Activated naive CD4-positive, alpha-beta T cell treated with anti-CD3 and anti-CD28 coated beads for 36 hours (primary cell): Measurements from ENCODE around the gene SRP68. TPM values are rescaled to one million over a fixed set of nuclear protein-coding genes. Genes with fewer than 3 reads are reported as not detected.

Experiments used
- CTCF ChIA-PET: fragments of 350-600 bp; sonication (Branson Sonifier 250); formaldehyde crosslinking; loops from one replicate; lab custom pipeline; 2021; ENCODE audit warnings: antibody characterized with exemption; lab: Charles Lee
- DNase-seq: peaks from one replicate; pipeline ENCODE4 v3.0.0-alpha.2; 2020
- H3K27ac Mint-ChIP-seq: one replicate; pipeline ENCODE4 v1.8.0; 2021; ENCODE audit warnings: mild to moderate bottlenecking, mixed read lengths
- H3K27me3 Mint-ChIP-seq: one replicate; pipeline ENCODE4 v1.8.0; 2021; ENCODE audit warnings: low read depth, mixed read lengths
- H3K36me3 Mint-ChIP-seq: one replicate; pipeline ENCODE4 v1.8.0; 2021; ENCODE audit warnings: low read depth, mixed read lengths
- H3K4me1 Mint-ChIP-seq: one replicate; pipeline ENCODE4 v1.8.0; 2021; ENCODE audit warnings: low read depth, mixed read lengths
- H3K4me3 Mint-ChIP-seq: one replicate; pipeline ENCODE4 v1.8.0; 2021; ENCODE audit warnings: mild to moderate bottlenecking, moderate library complexity, mixed read lengths
- H3K9me3 Mint-ChIP-seq: one replicate; pipeline ENCODE4 v1.8.0; 2021; ENCODE audit warnings: mixed read lengths
- intact Hi-C: fragments of 100-400 bp; cut with micrococcal nuclease; formaldehyde crosslinking; loops from one replicate; pipeline ENCODE4 v1.15.1; 2023
- total RNA-seq, 2 experiments: library from RNA; stranded (reverse); gene quantifications; one replicate each; pipeline ENCODE4 v1.2.3, GENCODE V29; 2021

SRP68 gene
- total RNA-seq, 2 experiments from 2014 or later: 127 to 131 TPM

DNA sequence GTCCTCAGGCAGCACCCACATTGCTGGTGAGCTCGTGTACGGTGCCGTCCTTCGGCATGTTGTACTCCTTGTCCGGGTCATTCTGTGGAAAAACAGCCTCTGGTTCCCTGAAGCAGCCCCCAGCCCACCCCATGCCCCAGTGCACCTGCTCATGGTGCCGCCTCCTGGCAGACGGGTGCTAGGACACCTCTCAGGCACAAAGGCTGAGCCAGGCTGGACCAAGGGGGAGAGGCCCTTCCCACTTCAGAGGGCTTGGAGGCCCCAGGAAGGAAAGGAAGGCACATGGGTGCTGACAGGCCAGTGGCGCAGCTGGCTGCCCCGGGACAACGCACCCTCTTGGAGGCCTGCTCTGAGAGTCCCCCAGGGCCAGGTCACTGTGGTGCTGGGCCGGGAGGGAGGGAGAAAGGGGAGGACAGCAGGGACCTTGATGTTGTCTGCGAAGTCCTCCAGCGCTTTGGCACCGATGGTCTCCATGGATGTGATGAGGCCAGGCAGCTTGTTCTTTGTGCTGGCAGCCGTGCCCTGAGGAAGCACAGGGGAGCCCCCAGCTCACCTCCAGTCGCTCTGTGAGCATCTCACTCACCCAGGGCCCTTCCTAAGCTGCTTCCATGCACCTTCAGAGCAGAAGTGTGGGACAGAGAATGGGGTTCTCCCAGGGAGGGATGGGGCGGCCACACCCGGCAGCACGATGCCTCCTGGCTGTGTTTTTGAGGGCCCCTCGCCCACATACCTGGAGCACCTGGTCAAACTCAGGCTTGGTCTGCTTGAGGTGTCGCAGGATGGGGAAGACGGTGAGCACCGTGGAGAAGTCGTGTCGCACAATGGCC, 15.9 kb upstream of the SRP68 start:
- peaks cover 5% of the 10 kb centered on the region for H3K36me3 Mint-ChIP-seq
- no peak for DNase-seq
- H3K9me3 Mint-ChIP-seq: no peaks in the 10 kb centered on the region
- no peak overlapping the region for H3K27ac Mint-ChIP-seq
- intact Hi-C loops: no loop called here
- CTCF ChIA-PET: interaction anchor here (1.6 kb wide), 1 partner anchor 74 kb away, joined by 6 read pairs; no protein-coding TSS in a partner anchor
- no peaks in the 10 kb centered on the region for H3K27me3 Mint-ChIP-seq
- H3K4me1 Mint-ChIP-seq: peaks cover 3% of the 10 kb centered on the region
- no peak overlapping the region for H3K4me3 Mint-ChIP-seq

GRCh38 chr17:76087531-76087930, 15.2 kb upstream of the SRP68 start:
- Mint-ChIP-seq H3K4me3 (no peak overlapping the region), H3K36me3 (peaks cover 5% of the 10 kb centered on the region), H3K4me1 (peaks cover 3% of the 10 kb centered on the region), H3K27ac (no peak overlapping the region), H3K9me3 (no peaks in the 10 kb centered on the region), H3K27me3 (no peaks in the 10 kb centered on the region)
- no peak for DNase-seq
- intact Hi-C loops: no loop called here
- CTCF ChIA-PET: no interaction called here

- no peak for DNase-seq
- H3K4me1 Mint-ChIP-seq: no peaks in the 10 kb centered on the region
- H3K27me3 Mint-ChIP-seq: no peaks in the 10 kb centered on the region
- CTCF ChIA-PET: interaction anchor here (0.6 kb wide), 1 partner anchor 32 kb away, joined by 3 read pairs; no protein-coding TSS in a partner anchor
- no peak overlapping the region for H3K4me3 Mint-ChIP-seq
- peaks cover 5% of the 10 kb centered on the region for H3K36me3 Mint-ChIP-seq
- intact Hi-C loops: no loop called here
- H3K27ac Mint-ChIP-seq: no peak overlapping the region
- H3K9me3 Mint-ChIP-seq: no peaks in the 10 kb centered on the region
These were observed 14.1 kb upstream of the SRP68 start for GRCh38 chr17:76086384-76086783.

DNA sequence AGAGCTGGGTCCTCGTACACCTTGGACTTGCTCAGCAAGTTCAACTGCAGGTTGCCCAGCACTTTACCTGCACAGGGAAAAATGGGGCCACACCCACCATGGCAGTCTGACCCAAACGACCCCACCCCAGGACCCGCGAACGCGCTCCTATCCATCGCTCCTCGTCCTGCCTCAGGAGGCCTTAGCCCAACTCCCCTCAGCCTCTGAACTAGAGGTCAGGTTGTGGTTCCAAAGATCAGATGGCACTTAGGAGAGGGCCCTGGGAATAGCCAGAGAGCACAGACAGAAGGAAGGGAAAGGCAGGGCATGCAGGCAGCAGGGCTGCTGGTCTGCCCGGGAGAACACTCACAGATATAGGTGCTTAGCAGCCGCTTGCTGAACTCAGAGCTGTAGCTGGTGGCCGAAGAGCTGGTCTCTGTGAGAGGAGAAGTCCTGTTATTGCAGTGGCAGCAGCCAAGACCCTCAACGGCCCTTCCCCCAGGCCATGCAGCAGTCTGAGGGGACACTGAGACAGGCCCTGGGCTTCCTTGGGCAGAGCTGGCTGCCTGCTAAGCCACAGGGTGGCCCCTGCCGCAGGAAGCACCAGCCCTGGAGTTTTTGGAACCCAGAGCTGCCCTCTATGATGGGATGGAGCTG, 13.5 kb upstream of the SRP68 start:
- Mint-ChIP-seq H3K36me3 (peaks cover 5% of the 10 kb centered on the region), H3K9me3 (no peaks in the 10 kb centered on the region), H3K4me3 (no peak overlapping the region), H3K4me1 (no peaks in the 10 kb centered on the region), H3K27me3 (no peaks in the 10 kb centered on the region), H3K27ac (no peak overlapping the region)
- DNase-seq: no peak
- intact Hi-C loops: no loop called here
- CTCF ChIA-PET: interaction anchor here (0.6 kb wide), 1 partner anchor 33 kb away, joined by 3 read pairs; no protein-coding TSS in a partner anchor

DNA sequence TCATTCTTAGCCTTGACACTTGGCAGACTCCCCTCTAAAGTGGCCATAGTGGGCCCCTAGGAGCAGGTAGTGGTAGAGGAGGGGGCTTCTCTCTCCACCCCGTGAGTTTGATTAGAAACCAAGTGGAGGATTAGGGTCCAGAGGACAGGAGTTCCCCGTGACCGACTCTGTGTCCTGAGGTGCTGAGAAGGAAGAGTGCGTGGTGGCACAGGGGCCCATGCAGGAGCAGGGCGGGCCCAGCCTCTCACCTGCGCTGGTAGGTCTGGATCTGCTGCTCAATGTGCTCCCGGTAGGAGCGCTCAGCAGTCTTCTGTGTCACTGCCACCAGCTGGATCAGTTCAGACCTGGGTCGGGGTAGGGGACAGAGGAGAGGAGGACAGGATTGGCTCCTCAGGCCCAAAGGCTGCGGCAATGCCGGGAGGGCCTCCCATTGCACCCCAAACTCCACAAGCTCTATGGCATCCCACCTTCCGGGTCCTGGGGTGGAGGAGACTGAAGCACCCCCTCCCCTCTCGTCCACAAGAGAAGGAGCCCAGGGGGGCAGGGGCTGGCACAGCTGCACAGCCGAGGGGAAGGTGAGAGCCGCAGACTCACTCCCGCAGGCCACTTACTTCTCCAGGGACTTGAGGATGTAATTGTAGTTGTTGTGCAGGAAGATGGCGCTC, 12.9 kb upstream of the SRP68 start:
- H3K9me3 Mint-ChIP-seq: no peaks in the 10 kb centered on the region
- H3K27ac Mint-ChIP-seq: no peak overlapping the region

GRCh38 chr17:76083536-76084182, 11.3 kb upstream of the SRP68 start:
- H3K36me3 Mint-ChIP-seq: peaks cover 5% of the 10 kb centered on the region
- intact Hi-C loops: no loop called here
- H3K27me3 Mint-ChIP-seq: peaks cover 9% of the 10 kb centered on the region
- no peak overlapping the region for H3K27ac Mint-ChIP-seq
- no peaks in the 10 kb centered on the region for H3K9me3 Mint-ChIP-seq
- H3K4me1 Mint-ChIP-seq: peaks cover 11% of the 10 kb centered on the region
- CTCF ChIA-PET: no interaction called here
- DNase-seq: no peak
- no peak overlapping the region for H3K4me3 Mint-ChIP-seq

More for the DNA sequence above, 12.9 kb upstream of the SRP68 start:
- Mint-ChIP-seq H3K36me3 (peaks cover 5% of the 10 kb centered on the region), H3K4me1 (no peaks in the 10 kb centered on the region), H3K27me3 (no peaks in the 10 kb centered on the region), H3K4me3 (no peak overlapping the region)
- intact Hi-C loops: no loop called here
- CTCF ChIA-PET: no interaction called here
- DNase-seq: no peak

DNA sequence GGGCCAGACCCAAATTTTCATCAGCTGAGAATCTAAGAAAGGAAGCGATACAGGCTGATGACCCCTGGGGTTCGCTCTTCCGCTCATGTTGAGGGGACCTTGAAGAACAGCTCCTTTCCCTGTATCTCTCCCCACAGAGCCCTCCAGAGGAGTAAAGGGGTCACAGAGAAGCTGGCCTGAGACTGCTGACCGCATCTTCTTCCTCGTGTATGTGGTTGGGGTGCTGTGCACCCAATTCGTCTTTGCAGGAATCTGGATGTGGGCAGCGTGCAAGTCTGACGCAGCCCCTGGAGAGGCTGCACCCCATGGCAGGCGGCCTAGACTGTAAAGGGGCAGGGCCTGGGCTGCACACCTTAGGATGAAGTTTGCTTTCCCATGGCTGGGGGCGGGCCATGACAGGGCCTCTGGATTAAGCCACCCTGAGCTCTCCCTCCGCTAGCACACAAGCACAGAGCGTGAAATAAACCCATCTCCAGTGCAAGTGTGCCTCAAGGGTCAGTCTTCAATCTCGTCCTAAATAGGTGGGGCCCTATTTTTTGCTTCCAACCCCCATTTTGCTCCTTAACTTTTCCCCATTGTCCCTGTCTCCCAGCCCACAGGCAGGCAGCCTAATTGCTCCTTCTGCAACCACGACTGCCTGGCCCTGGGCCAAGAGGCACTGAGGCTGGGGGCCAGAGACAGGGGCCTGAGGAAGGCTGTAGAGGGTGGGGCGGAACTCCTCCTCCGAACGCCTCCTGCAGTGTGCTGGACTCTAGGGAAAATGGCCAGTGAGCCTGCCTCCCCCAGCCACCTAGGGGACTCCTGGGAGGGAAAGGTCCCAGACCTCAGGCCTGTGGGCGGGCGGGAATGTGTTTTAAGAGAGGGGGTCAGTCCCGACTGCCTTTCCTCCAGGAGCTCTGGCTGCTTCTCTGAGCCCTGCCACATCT, 10.3 kb upstream of the SRP68 start:
- peaks cover 18% of the 10 kb centered on the region for H3K4me1 Mint-ChIP-seq
- H3K27me3 Mint-ChIP-seq: peaks cover 16% of the 10 kb centered on the region
- no peak overlapping the region for H3K27ac Mint-ChIP-seq
- peaks cover 5% of the 10 kb centered on the region for H3K36me3 Mint-ChIP-seq
- DNase-seq: no peak
- no peak overlapping the region for H3K4me3 Mint-ChIP-seq
- intact Hi-C loops: no loop called here
- CTCF ChIA-PET: no interaction called here
- no peaks in the 10 kb centered on the region for H3K9me3 Mint-ChIP-seq

- Mint-ChIP-seq H3K9me3 (no peaks in the 10 kb centered on the region), H3K27ac (no peak overlapping the region), H3K36me3 (peaks cover 5% of the 10 kb centered on the region), H3K27me3 (peaks cover 26% of the 10 kb centered on the region), H3K4me1 (peaks cover 28% of the 10 kb centered on the region), H3K4me3 (no peak overlapping the region)
- intact Hi-C loops: no loop called here
- DNase-seq: no peak
- CTCF ChIA-PET: no interaction called here
These were observed 9.2 kb upstream of the SRP68 start for GRCh38 chr17:76081295-76082210.

DNA sequence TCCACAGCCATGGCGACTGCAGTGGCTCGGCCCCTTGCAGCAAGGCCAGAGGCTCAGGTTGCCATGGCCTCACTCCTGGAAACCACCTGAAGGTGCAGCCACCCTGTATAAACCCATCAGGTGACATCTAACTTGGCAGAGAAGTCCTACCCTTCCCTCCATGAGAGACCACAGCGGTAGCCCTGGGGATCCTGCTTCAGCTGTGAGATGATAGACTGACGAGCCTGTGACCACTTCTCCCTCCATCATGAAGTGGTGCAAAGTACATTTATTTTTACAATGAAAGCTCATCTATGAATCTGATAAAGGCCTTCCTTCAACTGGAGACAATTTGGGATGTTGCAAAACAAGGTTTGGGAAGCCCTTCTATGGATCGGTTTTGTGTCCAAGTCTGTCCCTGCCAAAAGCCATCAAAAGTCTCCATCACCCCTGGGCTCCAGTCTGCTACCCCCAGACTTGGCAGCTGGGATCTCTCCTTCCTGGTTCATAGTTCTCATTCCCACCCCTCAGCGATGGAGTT, 8.5 kb upstream of the SRP68 start:
- Mint-ChIP-seq H3K27me3 (peaks cover 33% of the 10 kb centered on the region), H3K27ac (no peak overlapping the region), H3K4me3 (no peak overlapping the region), H3K36me3 (peaks cover 5% of the 10 kb centered on the region), H3K9me3 (no peaks in the 10 kb centered on the region), H3K4me1 (peaks cover 35% of the 10 kb centered on the region)
- CTCF ChIA-PET: interaction anchor here (2.3 kb wide), 1 partner anchor 66 kb away, joined by 11 read pairs; no protein-coding TSS in a partner anchor
- DNase-seq: no peak
- intact Hi-C loops: no loop called here

DNA sequence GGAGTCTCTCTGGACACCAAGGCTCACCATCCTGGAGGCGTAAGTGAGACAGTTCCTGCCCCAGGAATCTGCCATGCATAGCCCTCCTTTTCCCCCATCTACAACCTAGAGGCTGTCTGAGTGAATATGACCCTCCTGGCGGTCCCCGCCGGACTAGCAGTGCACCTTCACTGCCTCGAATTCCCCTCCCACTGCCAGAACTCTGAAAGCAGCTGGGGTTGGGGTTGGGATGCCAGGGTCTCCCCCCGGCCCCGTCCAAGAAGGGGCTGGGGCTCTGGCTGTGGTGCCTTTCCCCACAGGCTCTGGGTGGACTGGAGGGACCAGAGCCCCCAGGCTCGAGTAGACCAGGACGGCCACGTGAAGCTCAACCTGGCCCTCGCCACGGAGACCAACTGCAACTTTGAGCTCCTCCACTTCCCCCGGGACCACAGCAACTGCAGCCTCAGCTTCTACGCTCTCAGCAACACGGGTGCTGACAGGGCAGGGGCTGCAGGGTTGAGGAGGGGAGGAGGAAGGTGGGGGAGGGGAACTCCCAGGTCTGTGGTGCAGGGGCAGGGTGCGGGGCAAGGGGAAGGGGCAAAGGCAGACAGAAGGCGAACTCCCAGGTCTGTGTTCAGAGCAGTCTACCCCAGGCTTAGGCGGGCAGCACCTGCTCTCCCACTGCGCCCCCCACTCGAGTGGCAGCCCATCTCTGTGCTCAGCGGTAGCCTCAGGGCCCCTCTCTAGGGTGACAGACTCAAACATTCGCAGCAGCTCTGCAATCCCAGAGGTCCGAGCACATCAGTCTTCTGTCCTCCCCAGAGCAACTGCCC, 7.8 kb upstream of the SRP68 start:
- H3K4me1 Mint-ChIP-seq: peaks cover 42% of the 10 kb centered on the region
- H3K4me3 Mint-ChIP-seq: no peak overlapping the region
- peaks cover 40% of the 10 kb centered on the region for H3K27me3 Mint-ChIP-seq
- no peak overlapping the region for H3K27ac Mint-ChIP-seq
- CTCF ChIA-PET: interaction anchor here (2.3 kb wide), 1 partner anchor 66 kb away, joined by 11 read pairs; no protein-coding TSS in a partner anchor
- peaks cover 5% of the 10 kb centered on the region for H3K36me3 Mint-ChIP-seq
- no peaks in the 10 kb centered on the region for H3K9me3 Mint-ChIP-seq
- intact Hi-C loops: no loop called here
- DNase-seq: no peak
